GM18520 (cell line): ENCODE data around the gene SGPP1.
"Not testable (repeated sequence)": the region's sequence is repeated elsewhere in the genome, so short reads cannot be mapped to it uniquely, and the experiment has no call there.

Source experiments
- ATAC-seq: cut with Tn5 transposase; IDR thresholded peaks from one replicate; pipeline ENCODE4 v1.9.1; 2021; ENCODE audit not compliant: unreplicated experiment

Gene SGPP1

DNA sequence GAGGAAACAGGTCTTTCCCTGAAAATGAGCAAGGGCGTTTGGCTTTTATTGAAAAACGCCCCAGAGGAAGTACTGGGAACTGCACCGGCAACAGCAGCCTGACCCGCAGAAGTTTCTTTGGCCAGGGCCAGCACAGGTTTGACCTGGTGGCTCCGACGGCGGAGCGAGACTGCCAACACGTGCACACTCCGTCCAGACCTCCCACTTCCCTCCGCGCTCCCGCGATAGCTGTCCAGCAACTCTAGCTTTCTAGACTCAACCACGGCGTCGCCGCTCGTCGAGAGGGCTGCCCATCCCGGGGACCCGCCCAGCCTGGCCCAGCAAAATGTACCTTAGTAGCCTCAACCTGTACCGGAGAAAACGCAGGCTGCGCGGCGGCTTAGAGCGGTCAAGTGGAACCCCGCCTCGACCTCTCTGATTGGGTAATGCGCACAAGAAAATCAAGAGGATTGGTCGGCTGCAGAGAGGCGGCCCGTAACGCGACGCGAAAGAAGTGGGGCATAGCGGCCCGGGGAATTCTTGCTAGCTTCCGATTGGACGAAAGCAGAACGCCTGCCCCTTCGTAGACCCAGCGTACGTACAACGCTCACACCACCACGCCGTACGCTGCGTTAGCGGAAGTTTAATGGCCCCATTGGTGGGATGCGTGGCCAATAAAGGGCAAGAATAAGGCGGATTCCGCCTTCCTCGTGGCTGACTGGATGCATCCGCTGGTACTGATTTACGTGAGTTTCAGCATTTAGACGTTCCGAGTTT lies 86.2 kb downstream of the SGPP1 start, which contains the start of gene WDR89:
TSS of gene WDR89 (minus strand) at position 399 of the 756 bp plus-strand sequence. CDS start 41,929 bp downstream, outside the sequence.
- peak; percentile 73 for ATAC-seq

GRCh38 chr14:63638493-63638892 lies 89.4 kb downstream of the SGPP1 start:
- no peak for ATAC-seq

GRCh38 chr14:63636094-63636635 lies 91.7 kb downstream of the SGPP1 start:
- ATAC-seq: not testable (repeated sequence)
